NCI-H2029 (cell line): ENCODE measurements around the gene CEMP1.

Experiments
- DNase-seq: peaks from one replicate; lab custom pipeline; 2025; lab: John Stamatoyannopoulos, UW

The CEMP1 gene

DNA sequence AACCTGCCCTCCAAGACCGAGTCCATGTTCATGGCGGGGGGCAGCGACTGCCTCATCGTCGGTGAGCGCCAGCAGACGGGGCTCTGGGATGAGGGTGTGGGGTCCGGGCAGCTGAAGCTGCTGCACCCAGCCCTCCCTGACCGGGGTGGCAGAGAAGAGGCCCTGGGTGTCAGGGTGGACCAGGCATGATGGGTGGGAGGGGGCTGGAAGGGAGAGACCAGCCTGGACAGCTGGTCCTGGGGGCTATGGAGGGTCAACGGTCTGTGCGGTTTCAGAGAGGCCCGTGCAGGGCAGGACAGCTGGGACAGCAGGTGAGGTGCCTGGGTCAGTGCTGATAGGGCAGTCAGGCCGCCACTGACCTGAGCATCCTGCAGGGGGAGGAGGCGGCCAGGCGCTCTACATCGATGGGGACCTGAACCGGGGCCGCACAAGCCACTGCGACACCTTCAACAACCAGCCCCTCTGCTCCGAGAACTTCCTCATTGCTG lies 30.7 kb downstream of the CEMP1 start:
- DNase-seq = no peak

DNA sequence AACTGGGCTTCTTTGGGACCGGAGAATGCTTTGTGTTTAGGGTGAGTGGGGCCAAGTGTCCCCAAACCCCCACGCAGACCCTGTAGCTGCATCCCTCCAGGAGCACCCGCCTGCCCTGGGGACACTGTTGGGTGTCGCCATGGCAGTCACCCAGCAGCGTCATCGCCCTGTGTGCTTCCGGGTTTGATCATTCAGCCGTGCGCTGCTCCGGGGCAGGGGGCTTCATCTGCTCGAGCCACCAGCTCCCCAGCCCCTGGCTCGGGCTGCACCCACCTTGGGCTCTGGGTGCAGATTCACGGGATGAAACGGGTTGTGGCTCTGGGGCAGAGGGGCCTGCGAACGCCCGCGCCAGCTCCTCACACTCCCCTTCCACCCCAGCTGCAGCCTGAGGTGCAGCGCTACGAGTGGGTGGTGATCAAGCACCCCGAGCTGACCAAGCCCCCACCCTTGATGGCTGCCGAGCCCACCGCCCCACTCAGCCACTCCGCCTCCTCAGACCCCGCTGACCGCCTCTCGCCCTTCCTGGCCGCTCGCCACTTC lies 31.2 kb downstream of the CEMP1 start:
- no peak for DNase-seq

DNA sequence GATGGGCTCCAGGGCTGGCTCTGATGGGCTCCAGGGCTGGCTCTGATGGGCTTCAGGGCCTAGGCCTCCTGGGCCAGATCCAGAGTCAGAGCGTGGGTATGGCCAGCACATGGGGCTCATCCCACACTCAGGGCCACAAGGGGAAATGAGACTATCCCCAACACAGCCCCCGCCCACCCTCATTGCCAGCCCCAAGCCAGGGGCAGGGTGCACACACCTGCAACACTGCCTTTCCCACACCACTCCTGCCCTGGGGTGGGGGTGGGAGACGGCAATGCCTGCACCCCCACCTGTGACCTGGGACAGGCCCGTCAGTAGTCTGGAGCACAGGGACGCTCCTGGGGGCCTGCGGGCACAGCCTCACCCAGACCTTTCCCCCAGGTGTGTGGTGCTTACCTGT lies 31.8 kb downstream of the CEMP1 start:
- DNase-seq = no peak

GRCh38 chr16:2498531-2499253 lies 32.5 kb downstream of the CEMP1 start:
- DNase-seq = peak; percentile 14

GRCh38 chr16:2497695-2498484 lies 33.3 kb downstream of the CEMP1 start:
- no peak for DNase-seq

GRCh38 chr16:2497116-2497630 lies 34.0 kb downstream of the CEMP1 start:
- no peak for DNase-seq

DNA sequence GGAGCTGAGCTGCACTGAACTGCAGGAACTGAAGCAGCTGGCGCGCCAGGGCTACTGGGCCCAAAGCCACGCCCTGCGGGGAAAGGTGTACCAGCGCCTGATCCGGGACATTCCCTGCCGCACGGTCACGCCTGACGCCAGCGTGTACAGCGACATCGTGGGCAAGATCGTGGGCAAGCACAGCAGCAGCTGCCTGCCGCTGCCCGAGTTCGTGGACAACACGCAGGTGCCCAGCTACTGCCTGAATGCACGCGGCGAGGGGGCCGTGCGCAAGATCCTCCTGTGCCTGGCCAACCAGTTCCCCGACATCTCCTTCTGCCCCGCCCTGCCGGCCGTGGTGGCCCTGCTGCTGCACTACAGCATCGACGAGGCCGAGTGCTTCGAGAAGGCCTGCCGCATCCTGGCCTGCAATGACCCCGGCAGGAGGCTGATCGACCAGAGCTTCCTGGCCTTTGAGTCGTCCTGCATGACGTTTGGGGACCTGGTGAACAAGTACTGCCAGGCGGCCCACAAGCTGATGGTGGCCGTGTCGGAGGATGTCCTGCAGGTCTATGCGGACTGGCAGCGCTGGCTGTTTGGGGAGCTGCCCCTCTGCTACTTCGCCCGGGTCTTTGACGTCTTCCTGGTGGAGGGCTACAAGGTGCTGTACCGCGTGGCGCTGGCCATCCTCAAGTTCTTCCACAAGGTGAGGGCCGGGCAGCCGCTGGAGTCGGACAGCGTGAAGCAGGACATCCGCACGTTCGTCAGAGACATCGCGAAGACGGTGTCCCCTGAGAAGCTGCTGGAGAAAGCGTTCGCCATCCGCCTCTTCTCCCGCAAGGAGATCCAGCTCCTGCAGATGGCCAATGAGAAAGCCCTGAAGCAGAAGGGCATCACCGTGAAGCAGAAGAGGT lies 34.7 kb downstream of the CEMP1 start:
- DNase-seq = no peak

DNA sequence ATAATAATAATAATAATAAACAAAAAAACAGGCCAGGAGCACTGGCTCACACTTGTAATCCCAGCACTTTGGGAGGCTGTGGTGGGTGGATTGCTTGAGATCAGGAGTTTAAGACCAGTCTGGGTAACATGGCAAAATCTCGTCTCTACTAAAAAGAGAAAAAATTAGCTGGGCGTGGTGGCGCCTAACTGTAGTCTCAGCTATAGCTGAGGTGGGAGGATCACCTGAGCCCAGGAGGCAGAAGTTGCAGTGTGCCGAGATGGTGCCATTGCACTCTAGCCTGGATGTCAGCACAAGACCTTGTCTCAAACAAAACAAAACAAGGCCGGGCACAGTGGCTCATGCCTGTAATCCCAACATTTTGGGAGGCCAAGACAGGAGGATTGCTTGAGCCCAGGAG lies 36.2 kb downstream of the CEMP1 start:
- DNase-seq = no peak

DNA sequence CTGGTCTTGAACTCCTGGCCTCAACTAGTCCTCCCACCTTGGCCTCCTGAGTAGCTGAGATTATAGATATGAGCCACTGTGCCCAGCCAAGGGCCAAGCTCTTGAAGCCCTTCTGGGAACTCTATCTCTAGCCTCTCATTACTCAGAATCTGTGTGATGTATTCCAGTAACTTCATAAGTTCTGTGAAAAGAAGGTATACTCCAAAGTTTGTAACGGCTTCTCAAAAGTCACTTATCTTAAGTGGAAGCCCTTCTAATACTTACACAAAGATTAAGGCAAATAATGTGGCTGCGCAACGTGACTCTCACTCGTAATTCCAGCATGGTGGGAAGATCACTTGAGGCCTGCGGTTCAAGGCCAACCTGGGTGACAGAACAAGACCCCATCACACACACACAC lies 36.6 kb downstream of the CEMP1 start:
- DNase-seq = no peak

DNA sequence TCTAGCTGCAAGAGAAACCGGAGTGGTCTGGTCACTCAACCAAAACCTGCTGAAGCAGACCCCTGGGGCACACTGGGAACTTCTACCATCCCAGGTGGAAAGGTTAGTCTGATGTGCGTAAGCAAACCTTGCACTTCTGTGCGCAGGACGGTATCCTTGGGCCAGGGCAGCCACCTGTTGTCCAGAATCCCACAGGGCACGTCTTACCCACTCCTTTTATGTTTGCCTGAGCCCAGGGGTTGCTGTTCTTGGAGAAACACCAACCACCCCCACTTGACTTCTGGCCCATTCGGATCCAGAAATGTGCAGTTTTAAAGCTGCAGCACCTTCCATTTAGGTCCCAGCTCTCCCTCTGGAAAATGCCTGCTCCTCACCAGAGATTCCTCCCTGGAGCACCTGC lies 37.6 kb downstream of the CEMP1 start:
- DNase-seq = no peak

- no peak for DNase-seq
These were observed 38.9 kb downstream of the CEMP1 start for GRCh38 chr16:2492292-2492691.

GRCh38 chr16:2490190-2491105 lies 40.8 kb downstream of the CEMP1 start:
- peak; percentile 62 for DNase-seq

- DNase-seq = no peak
These were observed 41.6 kb downstream of the CEMP1 start for GRCh38 chr16:2489581-2489980.

GRCh38 chr16:2487903-2488531 lies 43.2 kb downstream of the CEMP1 start:
- no peak for DNase-seq

- DNase-seq = no peak
These were observed 43.7 kb downstream of the CEMP1 start for GRCh38 chr16:2487517-2487842.

DNA sequence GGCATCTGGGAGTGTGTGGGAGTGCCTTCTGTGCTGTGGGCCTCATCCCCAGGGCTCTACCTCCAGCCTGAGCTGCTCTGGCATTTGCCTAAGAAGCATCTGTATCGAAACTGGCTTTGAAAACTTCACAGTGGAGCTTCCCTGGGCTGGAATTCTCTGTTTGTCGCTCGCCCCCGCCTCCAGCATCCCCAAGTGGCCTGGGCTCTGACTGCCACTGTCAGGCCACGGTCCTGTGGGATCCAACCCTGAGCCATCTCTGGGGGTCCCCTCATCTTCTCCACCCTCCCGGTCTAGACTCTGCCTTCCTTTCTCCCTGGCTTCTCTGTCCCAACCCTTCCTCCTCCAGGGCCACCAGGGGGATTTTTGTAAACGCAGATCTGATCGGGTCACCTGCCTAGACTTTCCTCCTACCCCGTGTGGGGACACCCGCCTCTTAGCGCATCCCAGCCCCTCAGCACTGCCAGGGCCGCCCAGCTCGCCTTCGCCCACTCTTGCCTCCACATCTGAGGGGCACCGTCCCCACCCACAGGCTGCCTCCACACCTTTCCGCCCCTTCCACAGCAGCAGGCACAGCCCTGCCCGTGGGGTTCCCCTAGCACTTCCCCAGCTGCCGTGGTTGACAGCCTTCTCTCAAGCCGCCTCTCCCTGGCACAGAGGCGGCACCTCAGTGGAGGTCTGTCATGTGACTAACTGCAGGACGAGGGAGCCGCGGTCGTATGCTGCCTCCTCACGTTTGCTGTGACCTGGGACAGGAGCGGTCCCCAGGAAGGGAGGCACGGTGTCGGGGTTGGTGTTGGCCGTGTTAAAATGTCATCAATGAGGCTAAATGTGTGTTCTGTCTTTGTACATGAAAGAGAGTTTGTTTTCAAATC lies 44.3 kb downstream of the CEMP1 start:
- no peak for DNase-seq

GRCh38 chr16:2485811-2486507 lies 45.2 kb downstream of the CEMP1 start:
- no peak for DNase-seq

- no peak for DNase-seq
These were observed 46.2 kb downstream of the CEMP1 start for GRCh38 chr16:2484898-2485508.
